Activated CD4-positive, alpha-beta T cell treated with anti-CD3 and anti-CD28 coated beads, Interleukin-2, amount 50 U/mL, for 24 hours (primary cell): ENCODE results near the gene LRRC63.
A peak's percentile ranks its signal among the peaks of the same experiment; 100 is the strongest.
"Not testable (repeated sequence)": the region's sequence is repeated elsewhere in the genome, so short reads cannot be mapped to it uniquely, and the experiment has no call there.

ENCODE experiments used
- DNase-seq, 2 donors: peaks; one replicate each; pipeline ENCODE4 v3.0.0-alpha.2; 2020; ENCODE audit warnings: low read depth in 1 of 2, low spot score in 1 of 2

LRRC63 gene

GRCh38 chr13:46211483-46212351 is at the start of gene LRRC63:
LRRC63 (plus strand) TSS chr13:46211928; CDS start chr13:46213035, 1,107 bp downstream.
- peak; percentile 47 to 73 for DNase-seq

GRCh38 chr13:46162741-46163140 is 49.0 kb upstream of the LRRC63 start:
- not testable (repeated sequence) for DNase-seq

- no peak for DNase-seq
Measured at GRCh38 chr13:46164661-46165060, 47.1 kb upstream of the LRRC63 start.

DNA sequence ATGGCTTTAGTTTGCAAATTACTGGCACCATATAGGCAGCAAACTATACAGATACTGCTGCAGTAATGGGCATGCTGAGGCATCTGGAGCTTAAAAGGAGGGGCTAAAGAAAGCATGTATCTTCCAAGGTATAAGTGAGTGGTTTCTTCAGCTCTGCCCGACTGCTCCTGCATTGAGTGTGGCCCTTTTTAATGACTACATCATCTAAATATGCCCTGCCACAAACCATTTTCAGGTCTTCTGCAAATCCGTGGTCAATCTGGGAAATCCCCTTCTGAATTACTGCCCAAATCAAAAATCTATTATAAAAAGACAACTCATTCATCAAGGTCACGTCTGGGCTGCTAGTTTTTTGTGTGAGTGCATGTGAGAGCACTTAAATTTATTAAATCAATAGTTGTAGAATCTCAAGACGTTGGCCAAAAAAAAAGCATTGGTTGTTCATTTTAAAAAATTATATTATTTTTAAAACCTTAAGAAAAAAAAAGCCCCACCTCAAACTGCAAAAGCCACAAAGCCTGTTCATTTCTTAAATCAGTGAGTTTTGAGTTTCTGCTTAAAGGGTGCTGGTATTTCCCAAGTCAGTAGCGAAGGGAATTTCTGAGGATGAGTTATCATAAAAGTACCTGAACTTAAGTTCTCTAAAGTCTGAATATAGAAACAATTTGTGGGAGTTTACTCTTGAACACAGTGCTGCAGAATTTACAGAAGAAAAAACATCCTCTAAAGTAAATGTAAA is 46.1 kb upstream of the LRRC63 start:
- DNase-seq, result peak in 1 of 2 donors; percentile 65

GRCh38 chr13:46166224-46166584 is 45.5 kb upstream of the LRRC63 start:
- DNase-seq, result no peak

DNA sequence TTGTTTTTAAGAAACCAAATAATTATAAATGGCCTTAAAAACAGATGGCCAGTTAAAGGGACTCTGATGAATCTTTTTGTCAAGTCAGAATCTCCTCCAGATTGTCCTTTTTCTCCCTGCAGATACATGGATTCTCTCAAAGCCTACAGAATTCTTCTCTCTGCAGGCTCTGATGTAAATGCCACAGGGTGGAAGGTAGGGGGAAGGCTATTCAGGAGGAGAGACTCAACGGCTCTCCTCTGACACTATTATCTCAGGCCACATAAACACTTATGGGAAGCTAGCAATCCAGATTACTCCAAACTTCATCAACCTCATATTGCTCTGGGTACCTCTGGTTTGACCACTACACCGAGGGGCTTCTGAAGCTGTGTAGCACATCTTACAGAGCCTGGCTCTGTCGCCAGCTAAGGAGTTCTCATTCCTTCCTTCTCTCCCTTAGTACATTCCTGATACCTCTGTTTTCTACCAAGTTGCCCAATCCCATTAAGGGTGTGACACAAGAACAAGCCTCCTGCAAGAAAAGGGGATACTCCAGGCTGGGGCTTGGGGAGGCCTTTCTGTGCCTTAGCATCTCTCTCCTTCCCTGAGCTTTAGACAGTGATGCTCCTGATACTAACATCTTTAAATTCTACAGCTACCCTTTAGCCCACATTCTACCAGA is 44.6 kb upstream of the LRRC63 start:
- DNase-seq, result no peak

DNA sequence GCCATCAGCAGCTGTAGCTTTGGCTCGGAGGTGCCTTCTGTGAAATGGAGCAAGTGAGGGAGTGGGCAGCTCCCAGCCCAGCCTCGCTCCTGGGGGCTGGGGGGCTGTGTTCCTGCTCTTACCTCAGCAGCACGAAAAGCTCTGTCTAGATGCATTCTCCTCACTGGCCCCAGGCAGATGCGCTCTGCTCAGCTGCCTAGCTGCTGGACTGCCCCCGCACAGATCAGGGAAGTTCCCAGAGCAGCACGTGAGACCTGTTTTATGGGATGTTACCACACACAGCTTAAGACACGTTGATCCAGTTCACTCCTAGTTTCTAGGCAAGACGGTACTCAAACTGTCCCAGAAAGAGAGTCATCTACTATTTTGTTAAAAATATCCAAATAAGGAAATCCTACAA is 43.4 kb upstream of the LRRC63 start:
- DNase-seq, result peak in 1 of 2 donors; percentile 47

DNA sequence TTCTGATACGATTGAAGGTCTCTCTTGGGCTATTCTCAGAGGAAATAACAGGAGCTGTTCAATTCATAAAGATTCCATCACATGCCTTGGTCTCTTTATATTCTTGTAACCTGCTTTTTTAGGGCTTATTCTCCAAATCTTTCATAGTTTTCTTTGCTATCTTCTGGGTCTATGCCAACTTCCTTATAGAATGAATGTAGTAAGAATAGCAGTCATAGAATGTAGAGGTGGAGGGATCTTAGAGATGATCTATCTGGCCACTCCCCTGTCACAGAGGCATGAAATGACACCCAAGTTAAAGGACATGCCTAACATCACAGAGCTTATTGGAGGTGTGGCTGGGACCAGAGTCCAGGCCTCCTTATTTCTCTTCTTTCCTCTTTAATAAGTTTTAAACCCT is 42.9 kb upstream of the LRRC63 start:
- DNase-seq, result no peak

DNA sequence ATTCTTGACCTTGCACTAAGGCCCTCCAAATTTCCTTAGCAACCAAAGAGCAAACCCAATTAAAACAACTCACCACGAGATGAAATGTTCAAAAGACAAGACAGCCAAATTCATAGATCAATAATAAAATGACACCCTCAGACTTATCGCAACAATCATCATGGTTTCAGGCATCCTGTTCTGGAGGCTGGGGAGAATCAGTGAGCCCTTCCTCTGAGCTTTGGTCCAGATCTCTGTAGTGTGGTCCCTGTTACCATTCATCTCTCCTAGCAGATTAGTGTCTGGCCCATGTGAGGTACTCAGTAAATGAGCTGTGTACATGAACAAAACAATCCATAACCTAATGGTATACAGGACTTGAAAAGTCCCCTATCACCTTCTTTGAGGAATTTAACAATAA is 42.0 kb upstream of the LRRC63 start:
- no peak for DNase-seq

GRCh38 chr13:46170268-46170667 is 41.5 kb upstream of the LRRC63 start:
- no peak for DNase-seq

DNA sequence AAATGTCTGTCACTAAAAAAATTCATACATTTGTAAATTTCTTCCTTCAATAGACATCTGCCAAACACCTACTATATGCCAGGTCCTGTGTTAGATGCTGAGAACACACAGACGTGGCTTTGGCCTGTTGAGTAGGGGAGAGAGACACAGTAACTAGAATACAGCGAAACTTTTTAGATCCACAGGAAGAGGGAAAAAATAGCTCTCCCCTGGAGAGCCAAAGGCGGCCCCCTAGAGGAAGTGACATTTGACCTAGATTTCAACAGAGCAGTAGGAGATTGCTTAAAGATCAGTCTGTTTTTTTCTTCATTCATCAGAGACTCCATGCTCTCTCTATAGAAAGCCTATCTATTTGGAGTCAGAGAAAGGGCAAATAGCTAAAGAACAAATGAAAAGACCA is 41.0 kb upstream of the LRRC63 start:
- no peak for DNase-seq

DNA sequence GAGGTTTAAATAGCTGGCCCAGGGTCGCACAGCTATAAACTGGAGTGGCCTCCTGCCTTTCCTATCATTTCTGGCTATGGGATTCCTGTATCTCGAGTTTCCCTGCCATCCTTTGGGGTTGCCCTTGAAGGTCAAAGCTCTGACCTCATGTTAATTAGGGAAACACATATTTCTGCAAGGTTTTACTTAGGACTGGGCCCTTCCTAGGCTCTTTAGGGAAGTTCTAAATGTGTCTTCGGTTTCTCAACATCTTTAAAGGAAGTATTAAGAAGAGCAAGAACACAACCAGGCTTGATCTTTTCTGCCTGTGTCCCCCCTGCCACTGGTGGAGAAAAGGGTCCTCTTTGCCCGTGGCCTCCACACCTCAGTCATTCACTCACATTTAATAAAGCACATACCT is 40.5 kb upstream of the LRRC63 start:
- DNase-seq, result no peak

- no peak for DNase-seq
Measured at GRCh38 chr13:46171739-46172138, 40.0 kb upstream of the LRRC63 start.

DNA sequence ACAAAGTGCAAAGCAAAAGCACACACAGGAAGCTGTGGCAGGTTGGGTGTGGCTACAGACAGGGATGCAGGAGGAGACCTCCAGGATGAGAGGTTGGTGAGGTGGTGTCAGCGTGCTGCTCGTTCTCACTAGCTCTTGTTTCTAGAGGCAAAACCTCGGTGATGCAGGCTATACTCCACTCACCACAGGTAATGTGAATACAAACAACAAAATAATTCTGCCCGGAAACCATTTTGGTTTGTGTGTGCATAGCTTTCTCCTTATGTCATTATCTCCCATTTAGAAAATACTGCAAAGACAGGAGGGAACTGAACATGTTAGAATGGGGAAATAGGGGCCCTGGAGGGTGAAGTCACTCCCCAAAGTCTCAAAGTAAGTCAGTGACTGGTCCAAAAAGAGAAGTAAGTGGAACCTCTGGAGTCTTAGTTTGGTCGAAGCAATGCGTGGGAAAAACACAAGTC is 39.2 kb upstream of the LRRC63 start:
- DNase-seq, result no peak

DNA sequence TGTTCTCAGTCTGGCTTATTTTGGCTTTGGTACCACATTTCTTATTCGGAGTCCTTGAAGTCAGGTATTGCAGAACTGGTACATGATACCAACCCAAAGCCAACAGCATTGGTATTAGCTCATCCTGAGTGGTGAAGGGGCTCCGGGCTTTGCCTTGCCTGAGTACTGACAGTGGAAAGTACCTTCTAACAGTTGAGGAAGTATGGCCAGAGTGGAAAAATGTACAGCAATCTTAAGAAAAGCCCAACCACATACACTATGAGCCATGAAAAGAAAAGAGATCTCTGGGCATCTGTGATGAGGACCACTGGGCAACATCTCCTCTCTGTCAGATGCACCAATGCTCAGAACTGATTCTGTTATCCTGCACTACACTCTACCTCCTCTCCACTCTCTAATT is 38.1 kb upstream of the LRRC63 start:
- no peak for DNase-seq

DNA sequence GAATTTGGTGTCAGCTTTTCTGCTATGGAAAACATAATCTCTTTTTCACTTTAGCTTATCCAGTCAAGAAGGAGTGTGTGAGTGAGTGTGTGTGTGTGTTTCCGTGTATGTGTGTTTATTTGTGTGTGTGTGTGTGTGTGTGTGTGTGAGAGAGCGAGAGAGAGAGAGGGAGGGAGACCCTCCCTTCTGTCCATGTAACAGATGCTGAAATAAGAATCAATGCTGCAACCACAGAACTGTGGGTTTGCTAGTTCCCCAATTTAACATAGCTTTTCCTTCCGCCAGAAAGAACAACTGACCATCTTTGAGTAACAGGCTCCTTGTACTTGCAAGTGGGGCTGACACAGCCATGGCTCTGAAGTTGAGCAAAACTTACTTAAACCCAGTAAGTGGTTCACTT is 35.0 kb upstream of the LRRC63 start:
- DNase-seq, result no peak

GRCh38 chr13:46178143-46178542 is 33.6 kb upstream of the LRRC63 start:
- no peak for DNase-seq

DNA sequence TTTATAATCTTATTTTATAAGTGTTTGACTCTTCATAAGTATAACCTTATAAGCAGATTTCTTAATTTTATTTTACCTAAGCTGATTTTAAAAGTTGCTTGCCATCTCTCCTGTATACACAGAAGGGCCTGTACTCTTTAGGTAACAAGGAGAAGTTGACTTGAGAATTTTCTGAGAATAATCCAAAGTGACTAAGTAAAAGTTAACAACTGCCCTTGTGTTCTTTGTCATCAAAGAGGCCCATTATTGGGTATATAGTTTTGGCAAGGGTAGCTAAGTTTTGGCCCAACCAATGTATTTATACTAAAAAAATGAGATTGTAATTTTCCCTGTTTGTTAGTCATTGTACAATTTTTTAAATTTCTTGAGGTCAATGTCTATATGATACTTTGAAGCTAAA is 32.9 kb upstream of the LRRC63 start:
- DNase-seq, result no peak

- DNase-seq, result peak in 1 of 2 donors; percentile 71
Measured at GRCh38 chr13:46179491-46179908, 32.2 kb upstream of the LRRC63 start.

GRCh38 chr13:46179969-46180763 is 31.6 kb upstream of the LRRC63 start:
- no peak for DNase-seq

DNA sequence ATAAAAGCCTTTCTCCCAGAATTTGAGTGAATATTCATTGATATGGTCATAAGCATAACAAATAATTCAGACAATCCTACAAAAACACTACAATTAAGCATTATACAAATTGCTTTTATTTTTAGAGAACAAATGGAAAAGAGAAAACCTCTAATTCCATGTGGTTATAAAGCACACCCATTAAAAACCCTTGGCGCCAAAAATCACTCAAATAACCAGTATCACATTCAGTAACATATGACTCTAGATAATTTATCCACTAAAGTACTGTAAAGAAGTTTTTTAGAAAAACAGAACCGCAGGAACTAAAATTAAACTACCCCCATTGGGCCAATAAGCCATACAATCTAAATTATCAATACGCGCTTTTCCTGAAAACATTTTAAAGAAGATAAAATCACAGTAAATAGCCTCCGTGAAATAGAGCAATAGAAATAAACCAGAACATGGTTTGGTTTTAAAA is 30.3 kb upstream of the LRRC63 start:
- no peak for DNase-seq
